Measurements from ENCODE around the gene TTC9.

Gene TTC9

GRCh38 chr14:70718383-70719118, 76.8 kb downstream of the TTC9 start:
- DNase-seq: no peak

- no peak for DNase-seq
These were observed 79.8 kb downstream of the TTC9 start for GRCh38 chr14:70721542-70721941.

GRCh38 chr14:70722418-70722817, 80.7 kb downstream of the TTC9 start:
- no peak for DNase-seq

GRCh38 chr14:70723276-70723675, 81.6 kb downstream of the TTC9 start:
- no peak for DNase-seq

GRCh38 chr14:70724110-70724509, 82.4 kb downstream of the TTC9 start:
- no peak for DNase-seq

GRCh38 chr14:70724944-70725343, 83.2 kb downstream of the TTC9 start:
- DNase-seq: no peak
